ENCODE measurements around the gene TXLNA.

- no peak for TF ChIP-seq REST (IDR thresholded peaks at IDR 0.05; ENCODE audit: insufficient read depth in 1 of 2, low read depth in 2 of 2, low read length in 2 of 2)
- TF ChIP-seq POLR2AphosphoS5 (IDR thresholded peaks at IDR 0.05; ENCODE audit: low read depth, low read length), result no peak
- TF ChIP-seq SIN3A (IDR thresholded peaks at IDR 0.05; ENCODE audit: borderline replicate concordance, insufficient read depth, low read length), result no peak
- no peak for TF ChIP-seq TAF1 (IDR thresholded peaks at IDR 0.05; ENCODE audit: borderline replicate concordance, insufficient read depth, low read length)
These were observed 20.9 kb downstream of the TXLNA start, which contains the start of gene CCDC28B for GRCh38 chr1:32200226-32201010.

Data from PFSK-1 (cell line).